Karpas-422 (cell line): ENCODE data around the gene CBY3. TPM values are rescaled to one million over a fixed set of nuclear protein-coding genes. Genes with fewer than 3 reads are reported as not detected.
"Not testable (repeated sequence)": the region's sequence is repeated elsewhere in the genome, so short reads cannot be mapped to it uniquely, and the experiment has no call there.

Experiments
- DNase-seq: peaks from one replicate; pipeline ENCODE4 v3.0.0-alpha.2; 2015
- H2AFZ ChIP-seq: fragments of 200-600 bp; sonication (generic); 2 replicates; pipeline ENCODE4 v1.6.1; 2014; ENCODE audit warnings: antibody characterized with exemption, low read length, mixed read lengths
- H3K27ac ChIP-seq: fragments of 200-600 bp; sonication (generic); 2 replicates; pipeline ENCODE4 v1.5.1; 2014; ENCODE audit warnings: mild to moderate bottlenecking, low read length, moderate library complexity
- H3K27me3 ChIP-seq: fragments of 200-600 bp; sonication (generic); 2 replicates; pipeline ENCODE4 v1.6.1; 2014; ENCODE audit warnings: low read length, mixed read lengths
- H3K36me3 ChIP-seq: fragments of 200-600 bp; sonication (generic); 2 replicates; pipeline ENCODE4 v1.6.1; 2014; ENCODE audit warnings: low read length, mixed read lengths; ENCODE audit not compliant: insufficient read depth
- H3K4me1 ChIP-seq: fragments of 200-600 bp; sonication (generic); 2 replicates; pipeline ENCODE4 v1.6.1; 2014; ENCODE audit warnings: mild to moderate bottlenecking, low read length, mixed read lengths
- H3K4me2 ChIP-seq: fragments of 200-600 bp; sonication (generic); 2 replicates; pipeline ENCODE4 v1.6.1; 2014; ENCODE audit warnings: low read length, low read depth, mild to moderate bottlenecking; ENCODE audit not compliant: poor library complexity, severe bottlenecking
- H3K4me3 ChIP-seq: fragments of 200-600 bp; sonication (generic); 2 replicates; pipeline ENCODE4 v1.5.1; 2014; ENCODE audit warnings: mild to moderate bottlenecking, antibody characterized with exemption, low read length, mixed read lengths
- H3K79me2 ChIP-seq: fragments of 200-600 bp; sonication (generic); 2 replicates; pipeline ENCODE4 v1.6.1; 2014; ENCODE audit warnings: mild to moderate bottlenecking, low read length, mixed read lengths
- H3K9ac ChIP-seq: fragments of 200-600 bp; sonication (generic); 2 replicates; pipeline ENCODE4 v1.6.0; 2014; ENCODE audit warnings: low read length
- H3K9me2 ChIP-seq: fragments of 200-600 bp; sonication (generic), shearing (Covaris generic); replicated peaks from 2 replicates; pipeline ENCODE4 v1.6.0; 2014; ENCODE audit warnings: mild to moderate bottlenecking, low read length, moderate library complexity; ENCODE audit not compliant: insufficient read depth
- H3K9me3 ChIP-seq: fragments of 300-700, 200-600 bp; sonication (generic); 2 replicates; pipeline ENCODE4 v1.6.1; 2014; ENCODE audit warnings: low read length, mixed read lengths
- H4K20me1 ChIP-seq: fragments of 200-600 bp; sonication (generic); 2 replicates; pipeline ENCODE4 v1.6.1; 2014; ENCODE audit warnings: mild to moderate bottlenecking, antibody characterized with exemption, low read length, low read depth; ENCODE audit not compliant: insufficient read depth
- small RNA-seq: library from RNA; depleted of rRNA; stranded (forward); fragments of <200 nt; gene quantifications from one replicate; pipeline ENCODE3, GENCODE V24; 2014
- total RNA-seq: library from RNA; depleted of rRNA; stranded (reverse); fragments of >200 nt; shearing (Covaris generic); gene quantifications from 2 replicates; pipeline ENCODE4 v1.2.3, GENCODE V29; 2014; ENCODE audit warnings: low replicate concordance; rRNA removed

CBY3 gene
- total RNA-seq, 1 experiment from 2014 or later = not detected

GRCh38 chr5:179642626-179643025, 38.2 kb downstream of the CBY3 start:
- H3K4me3 ChIP-seq, H3K4me2 ChIP-seq, H3K27ac ChIP-seq, H4K20me1 ChIP-seq, H3K9me3 ChIP-seq, H3K9me2 ChIP-seq, H3K27me3 ChIP-seq, DNase-seq, H3K4me1 ChIP-seq, H3K36me3 ChIP-seq, H3K79me2 ChIP-seq, H3K9ac ChIP-seq, H2AFZ ChIP-seq: not testable (repeated sequence)

GRCh38 chr5:179641745-179642144, 39.1 kb downstream of the CBY3 start:
- not testable (repeated sequence) for H3K4me2 ChIP-seq, H3K27me3 ChIP-seq, H4K20me1 ChIP-seq, DNase-seq, H2AFZ ChIP-seq, H3K27ac ChIP-seq, H3K9ac ChIP-seq, H3K36me3 ChIP-seq, H3K79me2 ChIP-seq, H3K9me2 ChIP-seq, H3K4me1 ChIP-seq, H3K4me3 ChIP-seq, H3K9me3 ChIP-seq

GRCh38 chr5:179639296-179639695, 41.5 kb downstream of the CBY3 start:
- not testable (repeated sequence) for H3K27me3 ChIP-seq, H3K9me2 ChIP-seq, H3K4me3 ChIP-seq, H3K79me2 ChIP-seq, H3K9me3 ChIP-seq, DNase-seq, H3K4me1 ChIP-seq, H4K20me1 ChIP-seq, H2AFZ ChIP-seq, H3K27ac ChIP-seq, H3K4me2 ChIP-seq, H3K36me3 ChIP-seq, H3K9ac ChIP-seq

- H3K9me2 ChIP-seq, H4K20me1 ChIP-seq, H3K4me1 ChIP-seq, H3K9ac ChIP-seq, H2AFZ ChIP-seq, H3K4me3 ChIP-seq, H3K36me3 ChIP-seq, H3K79me2 ChIP-seq, H3K27me3 ChIP-seq, H3K9me3 ChIP-seq, H3K27ac ChIP-seq, H3K4me2 ChIP-seq, DNase-seq: not testable (repeated sequence)
Observed at GRCh38 chr5:179634370-179635172, 46.3 kb downstream of the CBY3 start.

- not testable (repeated sequence) for H3K4me3 ChIP-seq, H3K27ac ChIP-seq
Observed at GRCh38 chr5:179633501-179634369, 47.1 kb downstream of the CBY3 start.

More at GRCh38 chr5:179633501-179634369, 47.1 kb downstream of the CBY3 start:
- not testable (repeated sequence) for H3K9me2 ChIP-seq, H3K9me3 ChIP-seq, DNase-seq, H3K27me3 ChIP-seq, H3K36me3 ChIP-seq, H3K4me1 ChIP-seq, H3K4me2 ChIP-seq, H3K9ac ChIP-seq, H2AFZ ChIP-seq, H3K79me2 ChIP-seq, H4K20me1 ChIP-seq

Small RNA genes lying within 50 kb of the gene (small RNA-seq; reads per million reads assigned to genes)
- not detected for gene RF00017

Other genes with a start within 250 kb of the CBY3 start
- gene RUFY1, start 130.5 kb downstream of the CBY3 start, total RNA-seq = 40.9 and 66.4 TPM in 2 replicates
- gene HNRNPH1, start 57.4 kb downstream of the CBY3 start, total RNA-seq = 484 and 580 TPM in 2 replicates
- 191 and 224 TPM in 2 replicates for gene CANX, start 17.9 kb upstream of the CBY3 start, total RNA-seq
- 11.5 and 14.2 TPM in 2 replicates for gene MAML1, start 51.8 kb upstream of the CBY3 start, total RNA-seq
- 2.3 TPM in 1 of 2 replicates, not detected in the other for gene LTC4S, start 113.0 kb upstream of the CBY3 start, total RNA-seq
- gene MGAT4B, start 125.8 kb upstream of the CBY3 start, total RNA-seq = 36.9 and 47.1 TPM in 2 replicates
- gene SQSTM1, start 139.9 kb upstream of the CBY3 start, total RNA-seq = 100.0 and 123 TPM in 2 replicates
- gene MRNIP, start 177.8 kb upstream of the CBY3 start, total RNA-seq = 33.6 and 55.7 TPM in 2 replicates
- gene TBC1D9B, start 226.9 kb upstream of the CBY3 start, total RNA-seq = 66.0 and 106 TPM in 2 replicates